Astrocyte of the spinal cord (primary cell): Measurements from ENCODE around the gene ADAMTSL1.

ENCODE experiments used
- DNase-seq: peaks from one replicate; pipeline ENCODE4 v3.0.0; 2011; ENCODE audit warnings: low read depth, low spot score
- H3K4me3 ChIP-seq: 2 replicates; pipeline ENCODE4 v1.5.1; 2011; ENCODE audit warnings: low read depth, mild to moderate bottlenecking, low read length, moderate library complexity
- in situ Hi-C: cut with HindIII; loops from 2 replicates; pipeline ENCODE4 v1.10.0; 2017; ENCODE audit warnings: low sequenced_read_pairs
- TF ChIP-seq, protein P1 (sequence below): IDR thresholded peaks from 2 replicates; pipeline ENCODE4 v1.5.1; 2012; ENCODE audit warnings: low read depth, mild to moderate bottlenecking, low read length, inconsistent platforms

ADAMTSL1 gene

DNA sequence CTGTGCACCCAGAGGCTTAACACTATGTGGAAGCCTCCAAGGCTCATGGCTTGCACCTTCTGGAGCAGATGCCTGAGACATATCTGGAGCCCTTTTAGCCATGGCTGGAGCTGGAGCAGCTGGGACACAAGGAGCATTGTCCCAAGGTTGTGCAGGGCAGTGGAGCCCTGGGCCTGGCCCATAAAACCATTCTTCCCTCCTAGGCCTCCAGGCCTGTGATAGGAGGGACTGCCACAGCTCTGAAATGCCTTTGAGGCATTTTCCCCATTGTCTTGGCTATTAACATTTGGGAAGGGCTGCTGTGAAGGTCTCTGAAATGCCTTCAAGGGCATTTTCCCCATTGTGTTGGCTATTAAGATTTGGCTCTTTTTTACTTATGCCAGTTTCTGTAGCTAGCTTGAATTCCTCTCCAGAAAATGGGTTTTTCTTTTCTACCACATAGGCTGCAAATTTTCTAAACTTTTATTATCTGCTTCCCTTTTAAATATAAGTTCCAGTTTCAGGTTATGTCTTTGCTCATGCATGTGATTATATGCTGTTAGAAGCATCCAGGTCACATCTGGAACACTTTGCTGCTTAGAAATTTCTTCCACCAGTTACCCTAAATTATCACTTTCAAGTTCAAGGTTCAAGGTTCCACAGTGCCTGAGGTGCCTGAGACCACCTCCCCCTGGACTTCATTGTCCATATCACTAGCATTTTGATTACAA lies 221.2 kb downstream of the ADAMTSL1 start:
- TF ChIP-seq, protein P1, sequence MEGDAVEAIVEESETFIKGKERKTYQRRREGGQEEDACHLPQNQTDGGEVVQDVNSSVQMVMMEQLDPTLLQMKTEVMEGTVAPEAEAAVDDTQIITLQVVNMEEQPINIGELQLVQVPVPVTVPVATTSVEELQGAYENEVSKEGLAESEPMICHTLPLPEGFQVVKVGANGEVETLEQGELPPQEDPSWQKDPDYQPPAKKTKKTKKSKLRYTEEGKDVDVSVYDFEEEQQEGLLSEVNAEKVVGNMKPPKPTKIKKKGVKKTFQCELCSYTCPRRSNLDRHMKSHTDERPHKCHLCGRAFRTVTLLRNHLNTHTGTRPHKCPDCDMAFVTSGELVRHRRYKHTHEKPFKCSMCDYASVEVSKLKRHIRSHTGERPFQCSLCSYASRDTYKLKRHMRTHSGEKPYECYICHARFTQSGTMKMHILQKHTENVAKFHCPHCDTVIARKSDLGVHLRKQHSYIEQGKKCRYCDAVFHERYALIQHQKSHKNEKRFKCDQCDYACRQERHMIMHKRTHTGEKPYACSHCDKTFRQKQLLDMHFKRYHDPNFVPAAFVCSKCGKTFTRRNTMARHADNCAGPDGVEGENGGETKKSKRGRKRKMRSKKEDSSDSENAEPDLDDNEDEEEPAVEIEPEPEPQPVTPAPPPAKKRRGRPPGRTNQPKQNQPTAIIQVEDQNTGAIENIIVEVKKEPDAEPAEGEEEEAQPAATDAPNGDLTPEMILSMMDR, result no peak
- no peak overlapping the region for H3K4me3 ChIP-seq
- no peak for DNase-seq
- in situ Hi-C loops, result no loop called here

DNA sequence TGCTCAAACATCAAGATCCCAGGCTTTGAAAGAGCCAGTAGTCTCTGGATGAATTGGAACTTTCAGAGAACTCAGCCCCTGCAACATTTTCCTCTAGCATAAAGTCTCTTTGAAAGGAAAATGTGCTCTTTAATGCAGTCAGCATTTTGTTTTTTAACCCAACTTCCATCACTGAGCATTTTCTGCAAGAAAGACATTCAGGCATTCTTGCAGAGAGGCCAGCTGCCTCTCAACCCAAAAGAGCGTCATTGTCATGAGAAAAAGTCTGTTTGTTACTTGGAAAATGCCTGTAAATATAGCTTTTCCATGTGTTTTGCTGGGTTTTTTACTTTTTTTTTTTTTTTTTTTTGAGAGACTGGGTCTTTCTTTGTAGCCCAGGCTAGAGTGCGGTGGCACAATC lies 225.0 kb downstream of the ADAMTSL1 start:
- in situ Hi-C loops, result no loop called here
- H3K4me3 ChIP-seq, result no peak overlapping the region
- TF ChIP-seq, protein P1, result no peak
- no peak for DNase-seq

DNA sequence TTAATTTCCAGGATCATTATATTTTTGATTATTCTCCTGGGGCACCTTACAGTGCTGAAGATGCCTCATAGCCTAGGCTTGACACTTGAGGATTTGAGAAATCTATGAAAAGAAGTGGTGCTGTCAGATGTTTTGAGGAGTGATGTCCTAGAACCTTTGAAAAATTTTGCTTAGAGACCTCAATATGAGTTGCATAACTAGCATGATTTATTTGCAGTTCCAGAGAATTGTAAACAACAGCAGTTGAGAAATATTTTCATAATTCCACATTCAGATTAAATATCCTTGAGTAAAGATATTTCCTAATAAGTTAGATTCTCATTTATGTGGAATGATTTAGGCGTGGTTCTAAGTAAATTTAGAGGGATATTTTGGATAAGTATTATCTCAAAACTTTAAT lies 225.8 kb downstream of the ADAMTSL1 start:
- in situ Hi-C loops, result no loop called here
- no peak for DNase-seq
- TF ChIP-seq, protein P1, result no peak
- no peak overlapping the region for H3K4me3 ChIP-seq

DNA sequence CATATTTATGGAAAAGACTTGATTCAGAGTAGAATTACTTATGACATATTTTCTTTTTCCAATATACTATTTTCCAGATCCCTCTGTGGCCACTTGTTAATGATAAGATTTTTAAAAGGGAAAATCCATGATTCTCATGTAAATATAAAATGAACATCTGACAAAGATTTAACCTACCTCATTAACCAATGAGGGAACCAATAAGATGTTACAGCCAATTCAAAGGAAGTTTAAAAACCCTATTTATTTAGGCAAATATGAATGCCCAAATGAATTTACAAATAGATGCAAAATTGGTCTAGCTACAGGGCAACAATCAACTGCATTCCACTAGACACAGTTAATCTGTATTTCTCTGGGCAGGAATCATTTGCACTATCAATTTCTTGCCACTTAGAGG lies 226.8 kb downstream of the ADAMTSL1 start:
- no peak for DNase-seq
- no peak overlapping the region for H3K4me3 ChIP-seq
- in situ Hi-C loops, result no loop called here
- TF ChIP-seq, protein P1, result no peak

DNA sequence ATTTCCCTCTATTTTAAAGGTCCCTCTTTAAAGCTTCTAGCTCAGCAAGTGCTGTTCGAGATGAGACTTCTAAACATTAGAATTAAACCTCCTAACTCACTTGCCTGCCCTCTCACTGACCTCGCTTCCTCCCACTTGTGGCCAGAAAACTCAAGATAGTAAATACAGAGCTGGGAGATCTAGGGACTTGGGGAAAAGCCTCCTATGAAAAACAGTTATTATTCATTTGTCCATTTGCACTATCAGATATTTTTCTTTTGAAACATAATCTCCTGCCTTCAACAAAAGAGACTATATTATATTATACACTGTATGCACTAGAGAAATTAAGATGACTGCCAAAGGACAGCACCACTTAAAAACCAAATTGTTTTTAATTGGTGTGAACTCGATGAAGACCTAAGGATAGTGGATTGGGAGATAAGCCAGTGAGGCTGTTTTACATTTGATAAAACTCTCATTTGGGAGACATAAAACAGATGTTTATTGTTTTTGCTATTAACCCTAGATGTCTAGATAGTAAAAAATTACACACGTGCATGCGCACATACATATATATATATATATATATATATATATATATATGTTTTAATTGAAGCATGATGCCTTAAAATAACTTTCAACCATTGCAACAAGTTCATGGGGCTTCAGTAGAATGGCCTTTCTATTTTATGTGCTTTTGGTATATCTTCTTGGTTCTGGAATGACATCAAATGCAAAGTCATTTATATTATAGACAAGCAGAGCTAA lies 229.4 kb downstream of the ADAMTSL1 start:
- in situ Hi-C loops, result no loop called here
- no peak for DNase-seq
- TF ChIP-seq, protein P1, result no peak
- no peak overlapping the region for H3K4me3 ChIP-seq

DNA sequence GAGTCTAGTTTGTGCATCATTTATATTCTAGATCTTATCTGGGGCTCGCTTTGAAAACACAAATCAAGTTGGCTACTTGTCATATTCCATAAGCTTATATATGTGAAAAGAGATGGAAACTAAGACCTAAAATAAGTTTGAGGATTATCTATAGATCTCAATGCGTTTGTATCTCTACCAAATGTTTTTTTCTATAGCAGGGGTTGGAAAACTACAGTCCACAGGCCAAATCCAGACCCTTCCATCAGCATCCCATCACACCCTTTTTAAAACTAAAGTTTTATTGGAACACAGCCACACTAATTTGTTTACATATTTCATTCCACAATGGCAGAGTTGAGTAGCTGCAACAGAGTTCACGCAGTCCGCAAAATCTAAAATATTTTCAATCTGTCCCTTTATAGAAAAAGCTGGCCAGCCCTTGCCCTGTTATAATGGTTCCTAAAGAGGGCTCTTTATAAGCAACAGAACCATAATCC lies 230.0 kb downstream of the ADAMTSL1 start:
- in situ Hi-C loops, result no loop called here
- no peak for DNase-seq
- H3K4me3 ChIP-seq, result no peak overlapping the region
- TF ChIP-seq, protein P1, result no peak
